H1 (cell line): Measurements from ENCODE around the gene CPHXL2. TPM values are rescaled to one million over a fixed set of nuclear protein-coding genes. Genes with fewer than 3 reads are reported as not detected.

Experiments used
- CTCF ChIA-PET: fragments of 300-600 bp; sonication (Branson Sonifier 250); formaldehyde crosslinking; loops from one replicate; lab custom pipeline; 2021; ENCODE audit not compliant: partially characterized antibody; lab: Charles Lee
- POLR2A ChIA-PET: fragments of 300-600 bp; sonication (Branson Sonifier 250); formaldehyde crosslinking; loops from one replicate; lab custom pipeline; 2021; ENCODE audit warnings: inconsistent platforms; ENCODE audit not compliant: partially characterized antibody; lab: Charles Lee
- DNase-seq, 2 experiments: peaks; one replicate each; pipeline versions ENCODE4 v3.0.0 to v3.0.0-alpha.2; 2010 to 2022; ENCODE audit warnings: low spot score in 2 of 2, low read depth in 1 of 2, mixed read lengths in 1 of 2
- FAIRE-seq: peaks from 2 replicates; lab custom pipeline; 2011; peaks lifted over from hg19 to GRCh38; lab: Jason Lieb, UNC
- H2AFZ ChIP-seq: 2 replicates; pipeline ENCODE4 v1.8.1; 2012; ENCODE audit warnings: low read length, inconsistent platforms
- H2AK5ac ChIP-seq: 2 replicates; pipeline ENCODE4 v1.6.1; 2013; ENCODE audit warnings: low read depth, low read length
- H2BK120ac ChIP-seq: replicated peaks from 2 replicates; pipeline ENCODE3; 2013; ENCODE audit warnings: low read depth, low read length, inconsistent platforms
- H2BK12ac ChIP-seq: 2 replicates; pipeline ENCODE4 v1.6.1; 2013; ENCODE audit warnings: low read depth, low read length
- H2BK15ac ChIP-seq: 2 replicates; pipeline ENCODE4 v1.6.1; 2013; ENCODE audit warnings: low read length
- H2BK20ac ChIP-seq: 2 replicates; pipeline ENCODE4 v1.6.1; 2013; ENCODE audit warnings: low read length
- H2BK5ac ChIP-seq: 2 replicates; pipeline ENCODE4 v1.6.1; 2013; ENCODE audit warnings: low read depth, low read length
- H3K14ac ChIP-seq: 2 replicates; pipeline ENCODE4 v1.6.1; 2013; ENCODE audit warnings: inconsistent platforms; ENCODE audit not compliant: insufficient read length
- H3K18ac ChIP-seq: 2 replicates; pipeline ENCODE4 v1.6.1; 2013; ENCODE audit warnings: low read length; ENCODE audit errors: extremely low read depth
- H3K23ac ChIP-seq: 2 replicates; pipeline ENCODE4 v1.6.1; 2013; ENCODE audit warnings: inconsistent platforms; ENCODE audit not compliant: insufficient read length
- H3K23me2 ChIP-seq: 2 replicates; pipeline ENCODE4 v1.6.1; 2013; ENCODE audit warnings: low read depth, low read length
- H3K27ac ChIP-seq: 2 replicates; pipeline ENCODE4 v1.6.1; 2011; ENCODE audit warnings: low read depth, low read length, inconsistent platforms
- H3K27me3 ChIP-seq, 4 experiments: replicated peaks in 1 of 4; 1 replicate in 1 of 4; 2 replicates in 3 of 4; pipeline versions ENCODE4 v1.6.1 to v1.8.1; 2011 to 2013; ENCODE audit warnings: low read length in 3 of 4, mild to moderate bottlenecking in 3 of 4, inconsistent platforms in 2 of 4, mixed read lengths in 2 of 4, moderate library complexity in 1 of 4; ENCODE audit not compliant: control insufficient read depth in 3 of 4, insufficient read depth in 3 of 4; ENCODE audit errors: extremely low read depth in 1 of 4
- H3K36me3 ChIP-seq, 4 experiments: 2 replicates each; pipeline versions ENCODE4 v1.6.1 to v1.8.1; 2011 to 2013; ENCODE audit warnings: mild to moderate bottlenecking in 4 of 4, low read length in 3 of 4, moderate library complexity in 2 of 4, control low read depth in 1 of 4, inconsistent platforms in 1 of 4; ENCODE audit not compliant: insufficient read depth in 4 of 4, control insufficient read depth in 2 of 4
- H3K4ac ChIP-seq: replicated peaks from 2 replicates; pipeline ENCODE3; 2013; ENCODE audit warnings: low read length, low read depth, mixed read lengths, inconsistent platforms; ENCODE audit not compliant: insufficient read length
- H3K4me1 ChIP-seq, 4 experiments: replicated peaks in 1 of 4; 1 replicate in 1 of 4; 2 replicates in 3 of 4; pipeline versions ENCODE4 v1.6.1 to v1.8.1; 2011 to 2013; ENCODE audit warnings: low read length in 3 of 4, inconsistent platforms in 2 of 4, mixed read lengths in 1 of 4; ENCODE audit not compliant: insufficient read depth in 4 of 4, control insufficient read depth in 3 of 4
- H3K4me2 ChIP-seq, 2 experiments: 2 replicates each; pipeline versions ENCODE4 v1.6.1 to v1.8.1; 2011 to 2013; ENCODE audit warnings: low read depth in 2 of 2, low read length in 2 of 2, control low read depth in 1 of 2, inconsistent platforms in 1 of 2, mild to moderate bottlenecking in 1 of 2; ENCODE audit not compliant: insufficient read depth in 1 of 2
- H3K4me3 ChIP-seq, 4 experiments: fragments of 200-600, 300-600 bp in 1 of 4; sonication (generic), shearing (Covaris generic), sonication (Bioruptor Twin) in 1 of 4; 2 replicates each; pipeline versions ENCODE4 v1.5.1 to v1.8.1; 2011 to 2016; ENCODE audit warnings: low read length in 4 of 4, low read depth in 3 of 4, control low read depth in 2 of 4, inconsistent platforms in 2 of 4, mild to moderate bottlenecking in 2 of 4, mixed read lengths in 1 of 4, moderate library complexity in 1 of 4; ENCODE audit not compliant: insufficient read depth in 2 of 4; ENCODE audit errors: extremely low read depth in 1 of 4
- H3K56ac ChIP-seq: replicated peaks from 2 replicates; pipeline ENCODE3; 2013; ENCODE audit warnings: low read depth, mild to moderate bottlenecking, mixed read lengths, low read length, inconsistent platforms; ENCODE audit not compliant: insufficient read length
- H3K79me1 ChIP-seq: 2 replicates; pipeline ENCODE4 v1.6.1; 2013; ENCODE audit warnings: low read depth, low read length, control low read depth
- H3K79me2 ChIP-seq, 2 experiments: 2 replicates each; pipeline versions ENCODE4 v1.6.1 to v1.8.1; 2012 to 2013; ENCODE audit warnings: low read length in 2 of 2, mild to moderate bottlenecking in 2 of 2, inconsistent platforms in 1 of 2; ENCODE audit not compliant: insufficient read depth in 2 of 2, control insufficient read depth in 1 of 2
- H3K9ac ChIP-seq, 4 experiments: replicated peaks in 1 of 4; 1 replicate in 1 of 4; 2 replicates in 3 of 4; pipeline versions ENCODE4 v1.6.1 to v1.8.1; 2011 to 2013; ENCODE audit warnings: low read depth in 3 of 4, low read length in 3 of 4, control low read depth in 2 of 4, mild to moderate bottlenecking in 2 of 4, moderate library complexity in 2 of 4, inconsistent platforms in 1 of 4; ENCODE audit errors: extremely low read depth in 1 of 4
- H3K9me3 ChIP-seq, 2 experiments: 2 replicates each; pipeline versions ENCODE4 v1.6.1 to v1.8.1; 2012 to 2013; ENCODE audit warnings: mild to moderate bottlenecking in 2 of 2, moderate library complexity in 2 of 2, control low read depth in 1 of 2, inconsistent platforms in 1 of 2, low read depth in 1 of 2, low read length in 1 of 2, mixed read lengths in 1 of 2; ENCODE audit not compliant: insufficient read depth in 2 of 2
- H4K20me1 ChIP-seq, 2 experiments: replicated peaks in 1 of 2; 2 replicates each; pipeline versions ENCODE3 to v1.8.1; 2011 to 2013; ENCODE audit warnings: inconsistent platforms in 2 of 2, low read length in 2 of 2, mild to moderate bottlenecking in 1 of 2; ENCODE audit not compliant: insufficient read depth in 2 of 2, control insufficient read depth in 1 of 2
- H4K5ac ChIP-seq: 2 replicates; pipeline ENCODE4 v1.6.1; 2013; ENCODE audit warnings: low read length, low read depth, mixed read lengths, inconsistent platforms; ENCODE audit not compliant: insufficient read length
- H4K8ac ChIP-seq: 2 replicates; pipeline ENCODE4 v1.8.0; 2013; ENCODE audit warnings: mild to moderate bottlenecking, moderate library complexity, low read length, inconsistent platforms; ENCODE audit not compliant: insufficient read depth; ENCODE audit errors: extremely low read depth
- H4K91ac ChIP-seq: replicated peaks from 2 replicates; pipeline ENCODE3; 2013; ENCODE audit warnings: low read length, mixed read lengths, inconsistent platforms; ENCODE audit not compliant: insufficient read length
- CBX8 ChIP-seq: fragments of 300-800, 300-1000 bp; sonication (generic); IDR thresholded peaks from 2 replicates; pipeline ENCODE4 v1.7.1; 2016; ENCODE audit warnings: low read depth, low read length, borderline replicate concordance
- CEBPB ChIP-seq: IDR thresholded peaks from 2 replicates; pipeline ENCODE4 v1.6.1; 2012; ENCODE audit warnings: low read depth, low read length
- CREB1 ChIP-seq: IDR thresholded peaks from 2 replicates; pipeline ENCODE4 v1.6.1; 2012; ENCODE audit warnings: inconsistent platforms
- EZH2 ChIP-seq: fragments of 200-600 bp; sonication (generic); IDR thresholded peaks from 2 replicates; pipeline ENCODE4 v1.7.1; 2012; ENCODE audit warnings: low read depth, mild to moderate bottlenecking, moderate library complexity, low read length, inconsistent platforms; ENCODE audit not compliant: severe bottlenecking
- GTF2F1 ChIP-seq: IDR thresholded peaks from 2 replicates; pipeline ENCODE4 v1.6.1; 2012; ENCODE audit warnings: low read depth, low read length, improper control_type of control experiment, borderline replicate concordance
- JUND ChIP-seq: IDR thresholded peaks from 2 replicates; pipeline ENCODE4 v1.6.1; 2011; ENCODE audit warnings: mild to moderate bottlenecking, improper control_type of control experiment, low read length
- KDM5A ChIP-seq: fragments of 200-600 bp; IDR thresholded peaks from 2 replicates; pipeline ENCODE4 v1.7.1; 2012; ENCODE audit warnings: mild to moderate bottlenecking, low read length, inconsistent platforms, mixed read lengths
- POLR2AphosphoS5 ChIP-seq: IDR thresholded peaks from 2 replicates; pipeline ENCODE4 v1.6.1; 2011; ENCODE audit warnings: low read depth, low read length
- RBBP5 ChIP-seq: IDR thresholded peaks from 2 replicates; pipeline ENCODE4 v1.7.1; 2012; ENCODE audit warnings: low read depth, mild to moderate bottlenecking, inconsistent platforms, low read length, moderate library complexity, borderline replicate concordance
- RFX5 ChIP-seq: IDR thresholded peaks from 2 replicates; pipeline ENCODE4 v1.6.1; 2011; ENCODE audit warnings: low read depth, low read length, improper control_type of control experiment, borderline replicate concordance
- SP1 ChIP-seq: IDR thresholded peaks from 2 replicates; pipeline ENCODE4 v1.6.1; 2011; ENCODE audit warnings: low read depth, low read length
- SRF ChIP-seq: IDR thresholded peaks from 2 replicates; pipeline ENCODE4 v1.6.1; 2011; ENCODE audit warnings: mild to moderate bottlenecking, low read depth, low read length, moderate library complexity
- WGBS, 2 experiments: shearing (Covaris generic) in 1 of 2; methylation state at CpG; one replicate each; pipeline versions ENCODE4 v1.1.6 to v1.1.7; 2013 to 2015; ENCODE audit warnings: low lambda C conversion rate in 2 of 2, mixed read lengths in 2 of 2, inconsistent platforms in 1 of 2, low coverage in 1 of 2, missing lambda C conversion rate in 1 of 2; ENCODE audit not compliant: insufficient replicate concordance in 2 of 2, insufficient coverage in 1 of 2, insufficient read length in 1 of 2; ENCODE audit errors: extremely low coverage in 1 of 2, missing lambda C conversion rate in 1 of 2; 5-methylcytosine and 5-hydroxymethylcytosine counted together
- polyA plus RNA-seq, 7 experiments: library from polyadenylated mRNA; depleted of rRNA in 3 of 7; stranded (reverse) in 5 of 7; unstranded in 2 of 7; fragments of >200 nt in 5 of 7; fragments of 200-250 nt in 2 of 7; gene quantifications; 1 replicate in 5 of 7; 2 replicates in 1 of 7; 4 replicates in 1 of 7; pipeline versions ENCODE4 v1.2.1 to v1.2.3, GENCODE V29; 2011 to 2013; ENCODE audit warnings: missing spikeins in 2 of 7, mixed read lengths in 2 of 7
- total RNA-seq: library from RNA; stranded (reverse); fragmentation: NEBNext Ultra II Directional; extraction: Animal tissue kit (Norgen Biotek cat#: 25700); gene quantifications from 2 replicates; pipeline ENCODE4 v1.2.1, GENCODE V29; 2021
- TF ChIP-seq, protein P1 (sequence below): IDR thresholded peaks from 2 replicates; pipeline ENCODE4 v1.6.1; 2012; ENCODE audit warnings: inconsistent platforms
- TF ChIP-seq, protein P2 (sequence below): IDR thresholded peaks from 2 replicates; pipeline ENCODE4 v1.6.1; 2011; ENCODE audit warnings: low read depth, mild to moderate bottlenecking, low read length; ENCODE audit not compliant: insufficient read depth

Gene CPHXL2
- total and polyA plus RNA-seq, 2 of the 8 experiments (the other 6 are each of a cell fraction or from before 2014, with no cell fraction given): not detected

DNA sequence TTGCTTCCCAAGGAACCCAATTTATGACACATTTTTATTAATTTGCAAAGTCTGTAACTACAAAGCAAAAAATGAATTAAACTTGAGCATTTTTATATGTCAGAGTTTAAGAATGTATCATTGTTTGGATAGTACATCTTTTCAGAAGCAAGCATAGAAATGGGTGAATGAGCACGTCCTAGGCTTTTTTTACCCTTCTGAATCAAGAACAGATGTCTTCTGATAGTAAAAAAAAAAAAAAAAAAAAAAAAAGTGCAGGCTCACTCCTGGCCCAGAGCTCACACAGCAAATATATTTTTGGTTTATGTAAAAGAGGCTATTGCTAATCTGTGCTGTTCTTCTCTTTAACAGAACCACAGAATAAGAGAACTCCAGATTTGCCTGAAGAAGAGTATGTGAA is 22.9 kb downstream of the CPHXL2 start:
- Histone ChIP-seq H4K5ac (no peak overlapping the region), H3K56ac (no peak overlapping the region), H4K91ac (no peak overlapping the region), H2BK20ac (no peak overlapping the region), H3K9ac (no peak overlapping the region), H3K4me1 (peaks cover 0 to 3% (median 1%) of the 10 kb centered on the region in 4 experiments; a peak in 1 of 7 replicates), H2BK12ac (no peak overlapping the region), H3K79me2 (peaks cover 15 to 45% of the 10 kb centered on the region in 2 experiments), H3K79me1 (peaks cover 3% of the 10 kb centered on the region; the same call in 1 of the 2 replicates), H3K9me3 (no peaks in the 10 kb centered on the region), H3K4me3 (no peak overlapping the region), H3K27me3 (no peaks in the 10 kb centered on the region), H4K8ac (no peak overlapping the region), H2BK5ac (no peak overlapping the region), H2BK15ac (no peak overlapping the region), H2AFZ (no peak overlapping the region), H3K36me3 (peaks cover 0 to 37% (median 19%) of the 10 kb centered on the region in 4 experiments; a peak in 7 of 8 replicates), H4K20me1 (no peaks in the 10 kb centered on the region), H3K14ac (no peak overlapping the region), H3K18ac (no peak overlapping the region), H3K4ac (no peak overlapping the region), H3K23ac (no peak overlapping the region), H3K23me2 (peaks cover 2% of the 10 kb centered on the region; the same call in 1 of the 2 replicates), H3K27ac (no peak overlapping the region), H2BK120ac (no peak overlapping the region), H3K4me2 (no peak overlapping the region), H2AK5ac (no peak overlapping the region)
- DNase-seq (no peak), FAIRE-seq (no peak)
- ChIA-PET CTCF (interaction anchor here (0.6 kb wide), 1 partner anchor 201 kb away, joined by 3 read pairs; no protein-coding TSS in a partner anchor), POLR2A (no interaction called here)
- TF ChIP-seq SRF (no peak), EZH2 (no peak), CBX8 (no peak), POLR2AphosphoS5 (no peak), JUND (no peak), RFX5 (no peak), RBBP5 (no peak), KDM5A (no peak), CEBPB (no peak), GTF2F1 (no peak), SP1 (no peak), CREB1 (no peak)
- TF ChIP-seq, protein P1, sequence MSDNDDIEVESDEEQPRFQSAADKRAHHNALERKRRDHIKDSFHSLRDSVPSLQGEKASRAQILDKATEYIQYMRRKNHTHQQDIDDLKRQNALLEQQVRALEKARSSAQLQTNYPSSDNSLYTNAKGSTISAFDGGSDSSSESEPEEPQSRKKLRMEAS: no peak
- TF ChIP-seq, protein P2, sequence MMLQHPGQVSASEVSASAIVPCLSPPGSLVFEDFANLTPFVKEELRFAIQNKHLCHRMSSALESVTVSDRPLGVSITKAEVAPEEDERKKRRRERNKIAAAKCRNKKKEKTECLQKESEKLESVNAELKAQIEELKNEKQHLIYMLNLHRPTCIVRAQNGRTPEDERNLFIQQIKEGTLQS: no peak
- WGBS, 2 experiments: 89% methylated on average over 1 of the region's 1 CpG; no CpG with 5 or more reads in 1 of the 2 experiments
